Testis (tissue), 2 donors: Measurements from ENCODE around the gene LYPD6B.

Source experiments
- CTCF ChIP-seq, 3 experiments: fragments of 450-650 bp in 2 of 3; fragments of 200-600 bp in 1 of 3; sonication (generic) in 1 of 3; IDR thresholded peaks; one replicate each; pipeline ENCODE4 v1.5.1; 2016 to 2019; ENCODE audit warnings: antibody characterized with exemption in 3 of 3, mild to moderate bottlenecking in 2 of 3, moderate library complexity in 1 of 3
- POLR2A ChIP-seq: fragments of 450-650 bp; IDR thresholded peaks from one replicate; pipeline ENCODE4 v1.6.1; 2017; ENCODE audit warnings: antibody characterized with exemption, mild to moderate bottlenecking, moderate library complexity

DNA sequence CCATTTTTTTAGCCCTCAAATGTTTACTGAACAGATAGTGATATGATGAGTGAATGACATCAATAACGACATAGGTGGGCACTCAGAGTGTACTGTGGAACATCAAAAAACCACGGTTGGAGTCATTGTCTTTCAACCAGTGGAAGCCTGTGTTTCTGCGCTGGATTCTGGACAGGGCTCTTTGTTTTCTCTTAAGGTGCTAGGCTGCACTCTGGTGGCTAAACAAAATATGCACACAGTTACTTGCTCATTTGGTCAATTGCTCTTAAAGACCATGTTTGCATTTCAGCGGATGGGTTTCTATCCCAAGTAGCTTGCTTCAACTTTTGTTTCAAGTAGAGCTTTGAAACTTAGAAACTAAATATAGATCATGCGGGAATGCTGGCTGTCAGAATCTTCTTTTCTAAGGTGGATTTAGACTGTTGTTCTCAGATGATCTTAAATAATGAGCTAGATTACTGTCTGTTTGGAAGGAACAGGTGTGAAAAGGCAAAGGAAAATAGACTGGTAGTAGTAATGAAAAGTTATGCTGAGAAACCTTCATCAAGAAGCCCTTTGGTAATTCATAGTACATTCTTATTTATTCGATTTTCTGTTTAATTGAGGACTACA, 48.5 kb upstream of the LYPD6B start:
- TF ChIP-seq POLR2A = no peak
- TF ChIP-seq CTCF (IDR thresholded peaks at IDR 0.05) = peak; percentile 52 to 66 (median 57)
